ENCODE results near the gene GOLGA6L2. TPM values are rescaled to one million over a fixed set of nuclear protein-coding genes. Genes with fewer than 3 reads are reported as not detected.
"Not testable (repeated sequence)": the region's sequence is repeated elsewhere in the genome, so short reads cannot be mapped to it uniquely, and the experiment has no call there.

The GOLGA6L2 gene
- total RNA-seq, 1 donor from 2014 or later, result 0.12 TPM

GRCh38 chr15:23416349-23417276 lies 30.4 kb downstream of the GOLGA6L2 start:
- no peak for DNase-seq (ENCODE audit: low spot score, unreplicated experiment)
- no peaks in the 10 kb centered on the region for H3K27me3 Mint-ChIP-seq

GRCh38 chr15:23415866-23416265 lies 31.2 kb downstream of the GOLGA6L2 start:
- not testable (repeated sequence) for H3K27me3 Mint-ChIP-seq; H3K4me3 Mint-ChIP-seq (ENCODE audit: low read depth); H3K27ac Mint-ChIP-seq; H3K4me1 Mint-ChIP-seq (ENCODE audit: low read depth); DNase-seq (ENCODE audit: low spot score, unreplicated experiment); H3K36me3 Mint-ChIP-seq (ENCODE audit: insufficient read depth)
- peaks cover 15% of the 10 kb centered on the region for H3K9me3 Mint-ChIP-seq (ENCODE audit: low read depth)

More at GRCh38 chr15:23416349-23417276, 30.4 kb downstream of the GOLGA6L2 start:
- H3K4me3 Mint-ChIP-seq (ENCODE audit: low read depth), result no peak overlapping the region
- H3K9me3 Mint-ChIP-seq (ENCODE audit: low read depth), result peaks cover 15% of the 10 kb centered on the region
- no peaks in the 10 kb centered on the region for H3K36me3 Mint-ChIP-seq (ENCODE audit: insufficient read depth)
- no peak overlapping the region for H3K27ac Mint-ChIP-seq
- H3K4me1 Mint-ChIP-seq (ENCODE audit: low read depth), result no peaks in the 10 kb centered on the region
- no peak for TF ChIP-seq CTCF (IDR thresholded peaks at IDR 0.05; ENCODE audit: unreplicated experiment)

GRCh38 chr15:23415321-23415865 lies 31.6 kb downstream of the GOLGA6L2 start:
- peaks cover 15% of the 10 kb centered on the region for H3K9me3 Mint-ChIP-seq (ENCODE audit: low read depth)
- H3K27ac Mint-ChIP-seq, result no peak overlapping the region
- H3K4me1 Mint-ChIP-seq (ENCODE audit: low read depth), result no peaks in the 10 kb centered on the region
- H3K27me3 Mint-ChIP-seq, result no peaks in the 10 kb centered on the region
- H3K4me3 Mint-ChIP-seq (ENCODE audit: low read depth), result no peak overlapping the region
- no peak for TF ChIP-seq CTCF (IDR thresholded peaks at IDR 0.05; ENCODE audit: unreplicated experiment)
- H3K36me3 Mint-ChIP-seq (ENCODE audit: insufficient read depth), result no peaks in the 10 kb centered on the region
- no peak for DNase-seq (ENCODE audit: low spot score, unreplicated experiment)

GRCh38 chr15:23412881-23413600 lies 34.0 kb downstream of the GOLGA6L2 start:
- H3K36me3 Mint-ChIP-seq (ENCODE audit: insufficient read depth); H3K4me1 Mint-ChIP-seq (ENCODE audit: low read depth); H3K27me3 Mint-ChIP-seq; H3K27ac Mint-ChIP-seq; H3K4me3 Mint-ChIP-seq (ENCODE audit: low read depth); DNase-seq (ENCODE audit: low spot score, unreplicated experiment): not testable (repeated sequence)
- peaks cover 18% of the 10 kb centered on the region for H3K9me3 Mint-ChIP-seq (ENCODE audit: low read depth)

- peaks cover 18% of the 10 kb centered on the region for H3K9me3 Mint-ChIP-seq (ENCODE audit: low read depth)
- no peak for DNase-seq (ENCODE audit: low spot score, unreplicated experiment)
- TF ChIP-seq CTCF (IDR thresholded peaks at IDR 0.05; ENCODE audit: unreplicated experiment), result no peak
- no peaks in the 10 kb centered on the region for H3K36me3 Mint-ChIP-seq (ENCODE audit: insufficient read depth)
- no peak overlapping the region for H3K27ac Mint-ChIP-seq
- H3K4me1 Mint-ChIP-seq (ENCODE audit: low read depth), result no peaks in the 10 kb centered on the region
- H3K4me3 Mint-ChIP-seq (ENCODE audit: low read depth), result no peak overlapping the region
- no peaks in the 10 kb centered on the region for H3K27me3 Mint-ChIP-seq
Measured at GRCh38 chr15:23411841-23412240, 35.2 kb downstream of the GOLGA6L2 start.

- DNase-seq (ENCODE audit: low spot score, unreplicated experiment), result no peak
- Mint-ChIP-seq H3K4me1 (ENCODE audit: low read depth) (no peaks in the 10 kb centered on the region), H3K4me3 (ENCODE audit: low read depth) (no peak overlapping the region), H3K36me3 (ENCODE audit: insufficient read depth) (no peaks in the 10 kb centered on the region), H3K27ac (no peak overlapping the region), H3K9me3 (ENCODE audit: low read depth) (peaks cover 15% of the 10 kb centered on the region), H3K27me3 (no peaks in the 10 kb centered on the region)
- TF ChIP-seq CTCF (IDR thresholded peaks at IDR 0.05; ENCODE audit: unreplicated experiment), result no peak
Measured at GRCh38 chr15:23403550-23403949, 43.5 kb downstream of the GOLGA6L2 start.
